Endodermal cell (in vitro differentiated cells): ENCODE measurements around the gene FUT7. TPM values are rescaled to one million over a fixed set of nuclear protein-coding genes. Genes with fewer than 3 reads are reported as not detected.

Source experiments
- DNase-seq: peaks from one replicate; pipeline ENCODE4 v3.0.0-alpha.2; 2017
- H3K27ac ChIP-seq: 2 replicates; pipeline ENCODE4 v1.5.1; 2013; ENCODE audit warnings: mild to moderate bottlenecking, low read depth, low read length, moderate library complexity
- H3K27me3 ChIP-seq: 2 replicates; pipeline ENCODE4 v1.6.1; 2013; ENCODE audit warnings: mild to moderate bottlenecking, low read length, moderate library complexity; ENCODE audit not compliant: insufficient read depth, control insufficient read depth, poor library complexity, severe bottlenecking
- H3K36me3 ChIP-seq: 2 replicates; pipeline ENCODE4 v1.7.0; 2013; ENCODE audit warnings: mild to moderate bottlenecking, low read length, moderate library complexity; ENCODE audit not compliant: control insufficient read depth, insufficient read depth
- H3K4me1 ChIP-seq: one replicate; pipeline ENCODE4 v1.7.0; 2013; ENCODE audit warnings: low read length; ENCODE audit not compliant: control insufficient read depth, insufficient read depth
- H3K4me3 ChIP-seq: 2 replicates; pipeline ENCODE4 v1.5.1; 2013; ENCODE audit warnings: mild to moderate bottlenecking, low read length, moderate library complexity
- H3K9ac ChIP-seq: 2 replicates; pipeline ENCODE4 v1.6.1; 2013; ENCODE audit warnings: mild to moderate bottlenecking, low read length, moderate library complexity; ENCODE audit not compliant: poor library complexity, severe bottlenecking; ENCODE audit errors: extremely low read depth
- H3K9me3 ChIP-seq: 2 replicates; pipeline ENCODE4 v1.6.1; 2013; ENCODE audit warnings: mild to moderate bottlenecking, low read length, moderate library complexity; ENCODE audit not compliant: control insufficient read depth
- H3K27ac Mint-ChIP-seq: 2 replicates; pipeline ENCODE4 v1.8.0; 2020; ENCODE audit warnings: mixed read lengths
- H3K27me3 Mint-ChIP-seq: 2 replicates; pipeline ENCODE4 v1.8.0; 2021; ENCODE audit warnings: mild to moderate bottlenecking, mixed read lengths; ENCODE audit not compliant: insufficient read depth
- H3K36me3 Mint-ChIP-seq: 2 replicates; pipeline ENCODE4 v1.8.0; 2020; ENCODE audit warnings: low read depth, mixed read lengths
- H3K4me1 Mint-ChIP-seq: 2 replicates; pipeline ENCODE4 v1.8.0; 2020; ENCODE audit warnings: mixed read lengths
- H3K4me3 Mint-ChIP-seq: 2 replicates; pipeline ENCODE4 v1.8.0; 2020; ENCODE audit warnings: mild to moderate bottlenecking, moderate library complexity, mixed read lengths
- H3K9me3 Mint-ChIP-seq: 2 replicates; pipeline ENCODE4 v1.8.0; 2020; ENCODE audit warnings: mild to moderate bottlenecking, mixed read lengths
- CTCF ChIP-seq: fragments of 200-600 bp; sonication (generic); conservative IDR thresholded peaks from 2 replicates; pipeline ENCODE4 v1.5.0; 2021; ENCODE audit warnings: antibody characterized with exemption, mild to moderate bottlenecking
- WGBS, 2 experiments: methylation state at CpG; one replicate each; pipeline versions ENCODE4 v1.1.5 to v1.1.7; 2013; ENCODE audit warnings: missing lambda C conversion rate in 2 of 2, mixed read lengths in 1 of 2; ENCODE audit not compliant: insufficient coverage in 1 of 2, insufficient read length in 1 of 2; 5-methylcytosine and 5-hydroxymethylcytosine counted together
- total RNA-seq, 2 donors: library from RNA; stranded (reverse); fragmentation: NEBNext Ultra II Directional in 1 of 2; extraction: Animal tissue kit (Norgen Biotek cat#: 25700) in 1 of 2; gene quantifications; 2 replicates in 1 of 2; 3 replicates in 1 of 2; pipeline ENCODE4 v1.2.1, GENCODE V29; 2021

FUT7 gene
- total RNA-seq, 2 donors from 2014 or later, result not detected

- Histone ChIP-seq H3K27me3 (peaks cover 3% of the 10 kb centered on the region), H3K9me3 (no peaks in the 10 kb centered on the region), H3K4me3 (no peak overlapping the region), H3K27ac (no peak overlapping the region), H3K4me1 (no peaks in the 10 kb centered on the region), H3K36me3 (peaks cover 10% of the 10 kb centered on the region), H3K9ac (no peak overlapping the region)
- H3K27ac Mint-ChIP-seq, result no peak overlapping the region
- 92 to 95% methylated on average over 6 to 13 of the region's 13 CpGs for WGBS, 2 experiments
- H3K9me3 Mint-ChIP-seq, result no peaks in the 10 kb centered on the region
- H3K36me3 Mint-ChIP-seq, result peaks cover 12% of the 10 kb centered on the region
- TF ChIP-seq CTCF, result no peak
- no peaks in the 10 kb centered on the region for H3K4me1 Mint-ChIP-seq
- no peak overlapping the region for H3K4me3 Mint-ChIP-seq
- H3K27me3 Mint-ChIP-seq, result peaks cover 2% of the 10 kb centered on the region
- DNase-seq, result no peak
Measured at GRCh38 chr9:137037035-137037434, 5.1 kb upstream of the FUT7 start.

GRCh38 chr9:137035937-137036336, 4.0 kb upstream of the FUT7 start:
- no peaks in the 10 kb centered on the region for H3K9me3 ChIP-seq
- H3K27ac ChIP-seq, result no peak overlapping the region
- Mint-ChIP-seq H3K27ac (no peak overlapping the region), H3K4me1 (no peaks in the 10 kb centered on the region), H3K27me3 (peaks cover 4% of the 10 kb centered on the region), H3K36me3 (peaks cover 12% of the 10 kb centered on the region), H3K9me3 (no peaks in the 10 kb centered on the region), H3K4me3 (no peak overlapping the region)
- 89 to 96% methylated on average over 6 to 8 of the region's 8 CpGs for WGBS, 2 experiments
- no peaks in the 10 kb centered on the region for H3K4me1 ChIP-seq
- TF ChIP-seq CTCF, result no peak
- H3K9ac ChIP-seq, result no peak overlapping the region
- DNase-seq, result no peak
- H3K36me3 ChIP-seq, result peaks cover 10% of the 10 kb centered on the region
- peaks cover 3% of the 10 kb centered on the region for H3K27me3 ChIP-seq
- no peak overlapping the region for H3K4me3 ChIP-seq

- 33 to 37% methylated on average over 5 to 9 of the region's 9 CpGs for WGBS, 2 experiments
- Mint-ChIP-seq H3K27ac (no peak overlapping the region), H3K4me3 (no peak overlapping the region), H3K36me3 (peaks cover 12% of the 10 kb centered on the region), H3K27me3 (peaks cover 4% of the 10 kb centered on the region), H3K9me3 (no peaks in the 10 kb centered on the region), H3K4me1 (no peaks in the 10 kb centered on the region)
- TF ChIP-seq CTCF, result no peak
- peaks cover 3% of the 10 kb centered on the region for H3K27me3 ChIP-seq
- no peak overlapping the region for H3K4me3 ChIP-seq
- H3K4me1 ChIP-seq, result no peaks in the 10 kb centered on the region
- DNase-seq, result no peak
- H3K36me3 ChIP-seq, result peaks cover 10% of the 10 kb centered on the region
- no peak overlapping the region for H3K9ac ChIP-seq
- H3K27ac ChIP-seq, result no peak overlapping the region
- no peaks in the 10 kb centered on the region for H3K9me3 ChIP-seq
Measured at GRCh38 chr9:137035507-137035834, 3.6 kb upstream of the FUT7 start.
